Astrocyte (in vitro differentiated cells and primary cell): ENCODE data around the gene ACACB.

Source experiments
- EZH2 ChIP-seq: IDR thresholded peaks from 2 replicates; pipeline ENCODE4 v1.6.1; 2012; ENCODE audit warnings: mild to moderate bottlenecking, low read length, inconsistent platforms; ENCODE audit not compliant: insufficient read depth
- TF ChIP-seq, protein P1 (sequence below): IDR thresholded peaks from 2 replicates; pipeline ENCODE4 v1.5.1; 2011; ENCODE audit warnings: low read depth, mild to moderate bottlenecking, inconsistent platforms, low read length, moderate library complexity; ENCODE audit not compliant: insufficient read depth

DNA sequence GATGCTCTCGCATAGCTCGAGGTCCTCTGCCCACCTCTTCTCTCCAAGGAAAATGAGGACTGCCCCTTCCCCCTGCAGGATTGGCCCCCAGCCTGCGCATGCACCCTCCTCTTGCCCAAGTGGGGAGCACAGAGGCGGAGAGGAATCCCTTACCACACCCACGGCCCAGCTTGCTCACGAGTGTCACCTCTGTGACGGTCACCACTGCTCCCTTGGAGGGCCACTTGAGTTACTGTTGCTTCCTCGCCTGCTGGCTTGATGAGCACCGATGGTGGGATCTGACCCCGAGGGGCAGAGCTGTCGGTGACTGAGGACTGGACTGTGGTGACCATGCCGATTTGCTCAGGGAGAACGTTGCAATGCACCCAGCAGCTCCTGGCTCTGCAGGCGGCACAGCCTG lies 151.0 kb downstream of the ACACB start:
- TF ChIP-seq EZH2 = no peak
- TF ChIP-seq, protein P1, sequence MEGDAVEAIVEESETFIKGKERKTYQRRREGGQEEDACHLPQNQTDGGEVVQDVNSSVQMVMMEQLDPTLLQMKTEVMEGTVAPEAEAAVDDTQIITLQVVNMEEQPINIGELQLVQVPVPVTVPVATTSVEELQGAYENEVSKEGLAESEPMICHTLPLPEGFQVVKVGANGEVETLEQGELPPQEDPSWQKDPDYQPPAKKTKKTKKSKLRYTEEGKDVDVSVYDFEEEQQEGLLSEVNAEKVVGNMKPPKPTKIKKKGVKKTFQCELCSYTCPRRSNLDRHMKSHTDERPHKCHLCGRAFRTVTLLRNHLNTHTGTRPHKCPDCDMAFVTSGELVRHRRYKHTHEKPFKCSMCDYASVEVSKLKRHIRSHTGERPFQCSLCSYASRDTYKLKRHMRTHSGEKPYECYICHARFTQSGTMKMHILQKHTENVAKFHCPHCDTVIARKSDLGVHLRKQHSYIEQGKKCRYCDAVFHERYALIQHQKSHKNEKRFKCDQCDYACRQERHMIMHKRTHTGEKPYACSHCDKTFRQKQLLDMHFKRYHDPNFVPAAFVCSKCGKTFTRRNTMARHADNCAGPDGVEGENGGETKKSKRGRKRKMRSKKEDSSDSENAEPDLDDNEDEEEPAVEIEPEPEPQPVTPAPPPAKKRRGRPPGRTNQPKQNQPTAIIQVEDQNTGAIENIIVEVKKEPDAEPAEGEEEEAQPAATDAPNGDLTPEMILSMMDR = no peak
